NCI-H2029 treated with DMSO at 0.1 percent for 48 hours (cell line): ENCODE data around the gene ARF1.
"Not testable (repeated sequence)": the region's sequence is repeated elsewhere in the genome, so short reads cannot be mapped to it uniquely, and the experiment has no call there.

Experiments used
- DNase-seq: peaks from one replicate; lab custom pipeline; 2025; lab: John Stamatoyannopoulos, UW

ARF1 gene

GRCh38 chr1:228102791-228103620 lies 20.5 kb downstream of the ARF1 start, which contains the start of gene C1orf35:
Gene C1orf35, minus strand, starts transcription at chr1:228103325. Its CDS starts 98 bp downstream, at chr1:228103227.
- DNase-seq, result peak; percentile 51

- no peak for DNase-seq
Observed at GRCh38 chr1:228104526-228105269, 22.2 kb downstream of the ARF1 start.

- DNase-seq, result no peak
Observed at GRCh38 chr1:228105270-228105995, 22.9 kb downstream of the ARF1 start.

GRCh38 chr1:228105996-228106799 lies 23.7 kb downstream of the ARF1 start:
- no peak for DNase-seq

- no peak for DNase-seq
Observed at GRCh38 chr1:228106800-228107054, 24.2 kb downstream of the ARF1 start.

- DNase-seq, result no peak
Observed at GRCh38 chr1:228107636-228108035, 25.1 kb downstream of the ARF1 start.

GRCh38 chr1:228108055-228108690 lies 25.7 kb downstream of the ARF1 start:
- no peak for DNase-seq

GRCh38 chr1:228108742-228109072 lies 26.2 kb downstream of the ARF1 start:
- DNase-seq, result no peak

GRCh38 chr1:228109073-228109961 lies 26.8 kb downstream of the ARF1 start, which contains the start of gene MRPL55:
Gene MRPL55, minus strand, starts transcription at chr1:228109299. Its CDS starts 1,039 bp downstream, at chr1:228108260.
- DNase-seq, result peak; percentile 82

- DNase-seq, result no peak
Observed at GRCh38 chr1:228109962-228110488, 27.5 kb downstream of the ARF1 start.

GRCh38 chr1:228110556-228110955 lies 28.0 kb downstream of the ARF1 start:
- no peak for DNase-seq

- DNase-seq, result not testable (repeated sequence)
Observed at GRCh38 chr1:228111315-228111714, 28.8 kb downstream of the ARF1 start.

- DNase-seq, result no peak
Observed at GRCh38 chr1:228112167-228112566, 29.7 kb downstream of the ARF1 start.

- no peak for DNase-seq
Observed at GRCh38 chr1:228112617-228113016, 30.1 kb downstream of the ARF1 start.

- DNase-seq, result no peak
Observed at GRCh38 chr1:228114827-228115226, 32.3 kb downstream of the ARF1 start.

- no peak for DNase-seq
Observed at GRCh38 chr1:228117335-228117734, 34.8 kb downstream of the ARF1 start.

- no peak for DNase-seq
Observed at GRCh38 chr1:228118040-228118439, 35.5 kb downstream of the ARF1 start.

GRCh38 chr1:228120351-228120750 lies 37.8 kb downstream of the ARF1 start:
- no peak for DNase-seq

GRCh38 chr1:228120857-228121489 lies 38.5 kb downstream of the ARF1 start:
- DNase-seq, result no peak
